Parathyroid adenoma (tissue), 2 donors: ENCODE results near the gene PAGE4.

Experiments
- H2AFZ ChIP-seq: fragments of 300-600 bp; sonication (generic); one replicate; pipeline ENCODE4 v1.7.0; 2017; ENCODE audit warnings: antibody characterized with exemption, mild to moderate bottlenecking
- H3K27ac ChIP-seq: fragments of 300-600 bp; sonication (generic); one replicate; pipeline ENCODE4 v1.7.0; 2017
- H3K27me3 ChIP-seq: fragments of 300-600 bp; sonication (generic); one replicate; pipeline ENCODE4 v1.7.0; 2017; ENCODE audit warnings: low read length; ENCODE audit not compliant: control insufficient read depth, insufficient read depth
- H3K36me3 ChIP-seq: fragments of 300-600 bp; sonication (generic); one replicate; pipeline ENCODE4 v1.7.0; 2017; ENCODE audit warnings: low read length; ENCODE audit not compliant: control insufficient read depth, insufficient read depth
- H3K4me1 ChIP-seq: fragments of 300-600 bp; sonication (generic); one replicate; pipeline ENCODE4 v1.7.0; 2017; ENCODE audit warnings: control low read depth
- H3K4me2 ChIP-seq: fragments of 300-600 bp; sonication (generic); one replicate; pipeline ENCODE4 v1.7.0; 2017; ENCODE audit warnings: low read length
- H3K4me3 ChIP-seq: fragments of 300-600 bp; sonication (generic); one replicate; pipeline ENCODE4 v1.7.0; 2017; ENCODE audit warnings: low read depth, low read length
- H3K79me2 ChIP-seq: fragments of 300-600 bp; sonication (generic); one replicate; pipeline ENCODE4 v1.7.0; 2017; ENCODE audit warnings: control low read depth
- H3K9ac ChIP-seq: fragments of 300-600 bp; sonication (generic); one replicate; pipeline ENCODE4 v1.7.0; 2017; ENCODE audit warnings: mild to moderate bottlenecking
- H3K9me3 ChIP-seq: fragments of 300-600 bp; sonication (generic); one replicate; pipeline ENCODE4 v1.7.0; 2017; ENCODE audit warnings: low read length; ENCODE audit not compliant: control insufficient read depth
- CTCF ChIP-seq: fragments of 300-600 bp; sonication (generic); IDR thresholded peaks from one replicate; pipeline ENCODE4 v1.7.0; 2017; ENCODE audit warnings: antibody characterized with exemption, mild to moderate bottlenecking
- donor health status: primary hyperparathyroidism.

Gene PAGE4

GRCh38 chrX:49842621-49843020 is 13.5 kb downstream of the PAGE4 start:
- H3K4me3 ChIP-seq, result no peak overlapping the region
- H3K27me3 ChIP-seq, result no peaks in the 10 kb centered on the region
- H2AFZ ChIP-seq, result no peak overlapping the region
- H3K9ac ChIP-seq, result no peak overlapping the region
- no peak overlapping the region for H3K4me2 ChIP-seq
- no peak overlapping the region for H3K27ac ChIP-seq
- H3K4me1 ChIP-seq, result no peaks in the 10 kb centered on the region
- no peaks in the 10 kb centered on the region for H3K9me3 ChIP-seq
- no peak for TF ChIP-seq CTCF
- no peaks in the 10 kb centered on the region for H3K79me2 ChIP-seq
- H3K36me3 ChIP-seq, result no peaks in the 10 kb centered on the region

- TF ChIP-seq CTCF, result no peak
- Histone ChIP-seq H3K9me3 (no peaks in the 10 kb centered on the region), H2AFZ (no peak overlapping the region), H3K4me3 (no peak overlapping the region), H3K27me3 (no peaks in the 10 kb centered on the region), H3K4me2 (no peak overlapping the region), H3K79me2 (no peaks in the 10 kb centered on the region), H3K27ac (no peak overlapping the region), H3K36me3 (no peaks in the 10 kb centered on the region), H3K4me1 (no peaks in the 10 kb centered on the region), H3K9ac (no peak overlapping the region)
Measured at GRCh38 chrX:49844611-49845010, 15.5 kb downstream of the PAGE4 start.

GRCh38 chrX:49845701-49846403 is 16.7 kb downstream of the PAGE4 start:
- Histone ChIP-seq H3K4me3 (no peak overlapping the region), H3K9ac (no peak overlapping the region), H3K27me3 (no peaks in the 10 kb centered on the region), H3K4me2 (no peak overlapping the region), H3K36me3 (no peaks in the 10 kb centered on the region), H3K4me1 (no peaks in the 10 kb centered on the region), H3K27ac (no peak overlapping the region), H2AFZ (no peak overlapping the region), H3K79me2 (no peaks in the 10 kb centered on the region), H3K9me3 (no peaks in the 10 kb centered on the region)
- TF ChIP-seq CTCF, result no peak

- Histone ChIP-seq H3K9ac (no peak overlapping the region), H3K9me3 (no peaks in the 10 kb centered on the region), H3K4me3 (no peak overlapping the region), H3K36me3 (no peaks in the 10 kb centered on the region), H3K27me3 (no peaks in the 10 kb centered on the region), H3K79me2 (no peaks in the 10 kb centered on the region), H3K4me1 (no peaks in the 10 kb centered on the region), H3K27ac (no peak overlapping the region), H3K4me2 (no peak overlapping the region), H2AFZ (no peak overlapping the region)
- TF ChIP-seq CTCF, result no peak
Measured at GRCh38 chrX:49846522-49846921, 17.4 kb downstream of the PAGE4 start.

DNA sequence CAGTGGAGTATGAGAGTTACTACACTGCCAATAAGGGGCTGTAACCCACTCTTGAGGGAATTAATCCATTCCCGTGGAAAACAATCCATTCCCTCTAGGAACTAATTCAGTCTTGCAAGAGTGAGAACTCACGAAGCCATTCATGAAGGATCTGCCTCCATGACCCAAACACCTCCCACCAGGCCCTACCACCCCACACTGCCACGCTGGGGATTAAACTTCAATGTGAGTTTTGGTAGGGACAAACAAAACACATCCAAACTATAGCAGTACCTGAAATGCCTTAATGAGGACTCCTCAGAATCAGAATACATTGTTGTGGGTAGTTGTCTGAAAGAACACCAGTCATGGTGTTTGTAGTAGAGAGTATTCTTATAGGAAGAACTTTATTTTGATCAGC is 19.2 kb downstream of the PAGE4 start:
- no peak overlapping the region for H3K4me2 ChIP-seq
- no peaks in the 10 kb centered on the region for H3K9me3 ChIP-seq
- H3K79me2 ChIP-seq, result no peaks in the 10 kb centered on the region
- H3K27me3 ChIP-seq, result no peaks in the 10 kb centered on the region
- H3K9ac ChIP-seq, result no peak overlapping the region
- no peak overlapping the region for H2AFZ ChIP-seq
- H3K27ac ChIP-seq, result no peak overlapping the region
- no peaks in the 10 kb centered on the region for H3K4me1 ChIP-seq
- no peaks in the 10 kb centered on the region for H3K36me3 ChIP-seq
- TF ChIP-seq CTCF, result no peak
- H3K4me3 ChIP-seq, result no peak overlapping the region
